WERI-Rb-1 (cell line): ENCODE measurements around the gene BNC2.

Experiments
- DNase-seq: peaks from one replicate; pipeline ENCODE4 v3.0.0-alpha.2; 2020
- H3K27ac ChIP-seq: fragments of 250-450 bp; sonication (Bioruptor Pico); 2 replicates; pipeline ENCODE4 v1.5.1; 2020; ENCODE audit warnings: mild to moderate bottlenecking, moderate library complexity
- H3K27me3 ChIP-seq: fragments of 250-450 bp; sonication (Bioruptor Pico); 2 replicates; pipeline ENCODE4 v1.5.1; 2021; ENCODE audit warnings: mild to moderate bottlenecking, low read depth, moderate library complexity; ENCODE audit not compliant: insufficient read depth, severe bottlenecking
- H3K36me3 ChIP-seq: fragments of 250-450 bp; sonication (Bioruptor Pico); 2 replicates; pipeline ENCODE4 v1.5.1; 2020; ENCODE audit warnings: mild to moderate bottlenecking, moderate library complexity
- H3K4me3 ChIP-seq: 2 replicates; pipeline ENCODE4 v1.5.1; 2011; ENCODE audit warnings: low read depth, mild to moderate bottlenecking, control low read depth, low read length
- H3K9me3 ChIP-seq: fragments of 250-450 bp; sonication (Bioruptor Pico); 2 replicates; pipeline ENCODE4 v1.5.1; 2021; ENCODE audit warnings: mild to moderate bottlenecking, moderate library complexity; ENCODE audit not compliant: severe bottlenecking
- TF ChIP-seq, protein P1 (sequence below): IDR thresholded peaks from 2 replicates; pipeline ENCODE4 v1.5.1; 2011; ENCODE audit warnings: low read depth, mild to moderate bottlenecking, control low read depth, inconsistent platforms, low read length

BNC2 gene

DNA sequence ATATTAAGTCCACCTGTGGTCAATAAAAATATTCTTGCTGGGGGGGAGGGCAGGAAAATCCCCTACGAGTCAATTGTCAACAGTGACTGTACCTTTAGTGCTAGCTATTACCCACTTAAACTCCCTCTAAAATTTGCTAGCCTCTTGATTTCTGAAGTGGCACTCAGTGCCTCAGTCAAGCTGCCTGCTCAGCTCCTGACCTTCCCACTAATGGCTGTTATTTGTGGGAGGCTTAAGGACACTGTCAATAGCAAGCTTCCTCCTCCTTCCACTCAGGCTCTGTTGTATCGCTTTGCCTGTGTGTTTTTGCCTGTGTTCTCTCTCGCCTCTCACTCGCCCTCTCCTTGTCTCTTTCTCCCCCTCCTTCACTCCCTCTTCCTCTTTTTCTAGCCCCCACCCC lies 140.8 kb downstream of the BNC2 start:
- Histone ChIP-seq H3K4me3 (no peak overlapping the region), H3K27ac (no peak overlapping the region)

DNA sequence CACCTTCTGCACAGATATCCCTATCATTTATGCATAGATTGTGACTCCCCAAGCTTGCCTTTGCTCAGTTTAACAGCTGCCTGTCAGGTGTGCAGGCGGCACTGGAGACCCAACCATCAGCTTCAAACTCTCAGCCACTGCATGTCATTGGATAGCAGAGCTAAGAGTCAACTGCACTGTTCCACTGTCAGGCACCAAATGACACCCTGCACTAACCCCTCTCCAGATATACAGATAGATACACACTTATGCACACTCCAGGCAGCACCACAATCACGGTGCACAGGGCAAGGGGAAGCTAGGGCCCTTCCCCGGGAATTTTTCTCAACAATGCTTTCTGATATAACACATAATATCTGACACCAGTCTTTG lies 142.3 kb downstream of the BNC2 start:
- H3K36me3 ChIP-seq = no peaks in the 10 kb centered on the region
- TF ChIP-seq, protein P1, sequence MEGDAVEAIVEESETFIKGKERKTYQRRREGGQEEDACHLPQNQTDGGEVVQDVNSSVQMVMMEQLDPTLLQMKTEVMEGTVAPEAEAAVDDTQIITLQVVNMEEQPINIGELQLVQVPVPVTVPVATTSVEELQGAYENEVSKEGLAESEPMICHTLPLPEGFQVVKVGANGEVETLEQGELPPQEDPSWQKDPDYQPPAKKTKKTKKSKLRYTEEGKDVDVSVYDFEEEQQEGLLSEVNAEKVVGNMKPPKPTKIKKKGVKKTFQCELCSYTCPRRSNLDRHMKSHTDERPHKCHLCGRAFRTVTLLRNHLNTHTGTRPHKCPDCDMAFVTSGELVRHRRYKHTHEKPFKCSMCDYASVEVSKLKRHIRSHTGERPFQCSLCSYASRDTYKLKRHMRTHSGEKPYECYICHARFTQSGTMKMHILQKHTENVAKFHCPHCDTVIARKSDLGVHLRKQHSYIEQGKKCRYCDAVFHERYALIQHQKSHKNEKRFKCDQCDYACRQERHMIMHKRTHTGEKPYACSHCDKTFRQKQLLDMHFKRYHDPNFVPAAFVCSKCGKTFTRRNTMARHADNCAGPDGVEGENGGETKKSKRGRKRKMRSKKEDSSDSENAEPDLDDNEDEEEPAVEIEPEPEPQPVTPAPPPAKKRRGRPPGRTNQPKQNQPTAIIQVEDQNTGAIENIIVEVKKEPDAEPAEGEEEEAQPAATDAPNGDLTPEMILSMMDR = no peak
- no peak for DNase-seq
- H3K27ac ChIP-seq = no peak overlapping the region
- no peaks in the 10 kb centered on the region for H3K9me3 ChIP-seq
- no peak overlapping the region for H3K4me3 ChIP-seq
- peaks cover 4% of the 10 kb centered on the region for H3K27me3 ChIP-seq

More for the DNA sequence above, 140.8 kb downstream of the BNC2 start:
- Histone ChIP-seq H3K9me3 (no peaks in the 10 kb centered on the region), H3K36me3 (no peaks in the 10 kb centered on the region), H3K27me3 (peaks cover 4% of the 10 kb centered on the region)
- TF ChIP-seq, protein P1 = no peak
- no peak for DNase-seq

DNA sequence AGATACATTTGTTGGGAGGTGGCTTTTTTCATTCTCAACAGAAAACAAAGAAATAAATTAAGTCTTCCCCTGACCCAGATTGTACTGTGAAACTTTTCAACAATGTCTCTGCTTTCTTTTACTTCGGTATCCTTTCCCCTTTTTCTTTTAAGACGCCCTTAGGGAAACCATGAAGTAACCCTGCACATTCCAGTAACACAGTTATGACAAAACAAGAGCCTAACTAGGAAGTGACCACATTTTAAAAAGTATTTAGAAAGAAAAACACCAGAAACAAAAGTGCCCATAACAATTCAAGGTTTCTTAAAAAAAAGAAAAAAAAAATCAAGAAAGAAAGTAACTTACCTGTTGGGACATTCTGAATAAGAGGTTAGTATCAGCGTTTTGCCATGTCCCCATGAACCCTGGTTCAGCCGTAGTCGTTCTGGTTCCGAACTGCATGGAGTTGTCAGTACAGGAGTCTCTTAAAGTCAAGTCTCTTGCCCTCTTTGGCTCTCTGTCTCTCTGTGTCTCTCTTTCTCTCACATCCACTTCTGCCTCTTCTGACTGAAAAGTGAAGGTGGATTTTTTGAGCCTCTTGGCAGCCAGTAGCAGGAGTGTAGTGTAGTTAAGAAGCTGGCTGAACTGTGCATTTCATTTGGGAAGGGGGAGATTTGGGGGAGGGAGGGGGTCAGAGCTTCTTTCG lies 142.9 kb downstream of the BNC2 start:
- Histone ChIP-seq H3K4me3 (peak overlapping the region; percentile 57), H3K27me3 (peaks cover 4% of the 10 kb centered on the region), H3K9me3 (no peaks in the 10 kb centered on the region), H3K36me3 (no peaks in the 10 kb centered on the region), H3K27ac (no peak overlapping the region)
- DNase-seq = no peak
- TF ChIP-seq, protein P1 = no peak

DNA sequence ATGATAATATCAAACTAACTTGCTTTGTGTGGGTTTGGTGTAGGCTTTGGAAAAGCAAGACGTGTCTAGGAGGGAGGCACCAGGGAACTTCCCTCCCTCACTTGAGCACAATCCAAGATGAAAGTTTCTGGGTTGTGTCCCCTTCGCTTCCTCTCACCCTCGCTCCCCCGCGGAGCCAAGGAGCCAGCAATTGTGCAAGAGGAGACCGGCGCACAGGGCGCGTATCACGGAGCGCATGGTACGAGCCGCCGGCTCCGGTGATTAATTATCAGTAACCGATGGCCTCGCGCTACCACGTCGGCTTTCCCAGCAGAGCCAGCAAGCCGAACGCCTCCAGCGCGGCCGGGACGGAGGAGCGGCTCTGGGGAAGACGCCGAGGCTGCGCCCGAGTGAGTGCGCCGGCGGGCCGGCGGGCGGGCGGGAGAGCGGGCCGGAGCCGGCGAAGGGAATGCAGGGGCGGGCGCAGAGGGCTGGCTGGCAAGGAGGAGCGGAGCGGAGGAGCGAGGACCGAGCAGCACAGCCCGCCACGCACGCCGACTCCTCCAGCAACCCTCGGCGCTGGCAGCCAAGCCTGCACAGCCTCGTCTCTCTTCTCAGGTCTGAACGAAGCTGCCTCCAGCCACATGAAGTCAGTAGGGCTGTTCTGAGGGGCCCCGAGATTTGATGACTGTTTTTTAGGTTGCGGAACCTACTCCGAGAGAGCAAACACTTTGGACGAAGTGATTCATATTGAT lies 143.6 kb downstream of the BNC2 start:
- H3K4me3 ChIP-seq = peak overlapping the region; percentile 57
- H3K27ac ChIP-seq = peak overlapping the region; percentile 43; the same call in 1 of the 2 replicates

DNA sequence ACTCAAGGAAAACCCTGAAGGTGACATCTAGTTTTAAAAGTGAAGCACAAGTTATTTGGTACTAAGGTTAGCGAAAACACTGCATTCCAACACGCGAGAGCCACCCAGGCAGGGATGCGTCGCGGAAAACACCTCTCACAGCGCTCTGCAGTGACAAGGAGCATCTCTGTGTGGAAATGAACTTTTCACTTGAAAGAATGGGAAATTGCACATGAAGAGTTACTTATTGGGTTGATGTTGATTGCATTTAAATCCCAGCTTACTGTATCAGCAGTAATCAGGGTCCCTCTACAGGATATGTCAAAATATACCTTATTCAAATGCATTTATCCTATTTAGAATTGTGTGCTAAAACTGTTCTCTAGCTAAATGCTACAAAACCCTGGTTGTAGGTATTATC lies 144.4 kb downstream of the BNC2 start:
- Histone ChIP-seq H3K4me3 (no peak overlapping the region), H3K27me3 (peaks cover 4% of the 10 kb centered on the region), H3K27ac (no peak overlapping the region), H3K36me3 (no peaks in the 10 kb centered on the region), H3K9me3 (no peaks in the 10 kb centered on the region)
- no peak for DNase-seq
- TF ChIP-seq, protein P1 = no peak

More for the DNA sequence above, 143.6 kb downstream of the BNC2 start:
- H3K9me3 ChIP-seq = no peaks in the 10 kb centered on the region
- TF ChIP-seq, protein P1 = no peak
- DNase-seq = peak; percentile 64
- no peaks in the 10 kb centered on the region for H3K36me3 ChIP-seq
- peaks cover 4% of the 10 kb centered on the region for H3K27me3 ChIP-seq

DNA sequence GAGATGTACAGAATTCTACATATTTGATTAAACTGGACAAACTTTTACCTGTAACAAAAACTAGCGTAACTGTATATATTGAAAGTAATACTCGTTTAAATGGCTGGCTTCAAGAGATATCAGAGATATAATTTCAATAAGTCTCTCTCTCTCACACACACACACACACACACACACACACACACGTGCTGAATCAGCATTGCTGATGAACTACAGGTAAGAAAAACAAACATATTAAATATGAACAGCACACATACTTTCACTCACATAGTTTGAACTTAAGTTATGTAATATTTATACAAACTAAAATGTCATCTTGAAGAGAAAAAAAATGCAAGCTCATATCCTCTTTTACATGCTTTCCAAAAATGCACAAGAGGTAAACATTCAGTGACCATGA lies 145.4 kb downstream of the BNC2 start:
- no peaks in the 10 kb centered on the region for H3K9me3 ChIP-seq
- no peak overlapping the region for H3K4me3 ChIP-seq
- TF ChIP-seq, protein P1 = no peak
- DNase-seq = no peak
- H3K36me3 ChIP-seq = no peaks in the 10 kb centered on the region
- peaks cover 4% of the 10 kb centered on the region for H3K27me3 ChIP-seq
- H3K27ac ChIP-seq = no peak overlapping the region
